Superior temporal gyrus (tissue), 1 donor: ENCODE results near the gene CSNK1G3.

ENCODE experiments used
- DNase-seq: peaks from one replicate; pipeline ENCODE4 v3.0.0-alpha.2; 2016; ENCODE audit errors: extremely low spot score

CSNK1G3 gene

DNA sequence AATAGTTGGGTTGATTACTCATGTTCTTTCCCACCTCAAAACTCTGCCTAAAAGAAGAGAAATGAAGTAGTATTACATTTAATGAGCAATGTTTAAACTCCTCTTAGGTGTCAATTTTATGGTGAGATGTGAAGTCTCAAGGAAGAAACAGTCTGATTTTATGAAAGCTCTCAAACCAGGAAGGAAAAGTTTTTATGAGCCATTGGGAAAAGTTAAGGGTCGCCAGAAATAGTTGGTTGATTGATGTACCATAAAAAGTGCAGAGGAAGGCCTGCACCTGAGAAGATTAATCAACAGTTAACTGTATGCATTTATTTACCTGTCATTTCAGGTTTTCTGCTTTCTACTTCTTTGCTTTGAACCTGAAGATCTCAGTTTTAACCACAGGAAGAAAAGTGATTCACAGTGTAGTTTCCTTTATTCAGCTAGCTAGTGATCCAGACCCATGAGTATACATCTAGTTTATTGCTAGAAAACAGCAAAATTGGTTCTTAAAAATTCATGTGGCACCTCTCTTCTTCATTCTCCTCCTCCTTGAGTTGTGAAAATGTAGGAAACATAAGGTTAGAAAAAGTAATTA lies 133.1 kb downstream of the CSNK1G3 start:
- DNase-seq = no peak

GRCh38 chr5:123647066-123647465 lies 135.1 kb downstream of the CSNK1G3 start:
- DNase-seq = no peak

- DNase-seq = no peak
Measured at GRCh38 chr5:123651234-123651633, 139.3 kb downstream of the CSNK1G3 start.

DNA sequence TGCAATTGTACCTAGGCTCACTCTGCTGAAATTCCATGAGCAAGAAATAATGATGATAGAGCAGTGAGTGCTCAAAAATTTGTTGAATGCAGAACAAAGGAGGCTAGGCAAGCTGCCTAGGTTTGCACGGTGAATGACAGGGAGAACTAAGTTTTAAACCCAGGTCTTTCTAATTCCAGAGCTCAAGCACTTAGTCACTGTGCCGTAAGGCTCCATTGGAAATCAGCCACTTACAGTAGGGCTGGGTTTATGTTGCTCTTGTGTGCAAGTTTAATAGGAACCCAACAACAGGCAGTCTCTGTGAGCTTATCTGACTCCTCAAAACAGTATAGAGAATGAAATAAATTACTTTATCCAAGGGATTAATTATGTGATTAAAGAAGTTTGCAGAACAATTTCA lies 147.0 kb downstream of the CSNK1G3 start:
- no peak for DNase-seq

- DNase-seq = no peak
Measured at GRCh38 chr5:123659495-123659894, 147.5 kb downstream of the CSNK1G3 start.

- DNase-seq = no peak
Measured at GRCh38 chr5:123664961-123665360, 153.0 kb downstream of the CSNK1G3 start.

DNA sequence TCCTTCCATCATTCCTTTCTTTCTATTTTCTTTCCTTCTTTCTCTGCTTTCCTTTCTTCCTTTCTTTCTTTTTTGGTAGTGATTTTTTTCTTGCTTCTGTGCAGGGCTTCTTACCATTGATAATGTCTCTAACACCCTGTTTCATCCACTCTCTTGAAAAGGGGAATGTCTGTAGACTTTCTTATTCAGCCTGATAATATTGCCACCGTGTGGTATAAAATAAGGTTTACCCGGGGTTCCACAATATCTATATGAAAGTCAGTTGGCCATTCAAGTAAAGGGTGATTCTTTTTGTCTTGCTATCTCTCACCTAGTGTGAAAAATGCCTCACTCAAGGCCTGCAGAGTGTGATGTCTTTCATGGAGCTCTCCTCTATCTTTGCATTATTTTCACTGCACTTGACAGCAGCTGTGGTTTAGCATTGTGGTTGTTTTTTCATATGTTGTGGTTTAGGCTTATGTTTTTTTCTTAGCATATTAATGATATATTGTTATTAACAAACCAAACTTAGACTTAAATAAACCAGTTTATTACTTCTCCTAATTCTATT lies 153.9 kb downstream of the CSNK1G3 start:
- no peak for DNase-seq
